Neural progenitor cell (in vitro differentiated cells): ENCODE measurements around the gene ELOVL1. TPM values are rescaled to one million over a fixed set of nuclear protein-coding genes. Genes with fewer than 3 reads are reported as not detected.

Experiments used
- DNase-seq: peaks from one replicate; pipeline ENCODE4 v3.0.0-alpha.2; 2016; ENCODE audit warnings: low spot score
- H2AFZ ChIP-seq: fragments of 200-600 bp; sonication (generic); replicated peaks from 2 replicates; pipeline ENCODE4 v1.6.1; 2016; ENCODE audit warnings: antibody characterized with exemption
- H3F3A ChIP-seq: fragments of 200-600 bp; sonication (generic); 2 replicates; pipeline ENCODE4 v1.6.1; 2016; ENCODE audit warnings: antibody characterized with exemption, low read depth
- H3K27ac ChIP-seq: fragments of 200-600 bp; sonication (generic); 2 replicates; pipeline ENCODE4 v1.5.1; 2016; ENCODE audit warnings: mild to moderate bottlenecking
- H3K27me3 ChIP-seq: fragments of 200-600 bp; sonication (generic); 2 replicates; pipeline ENCODE4 v1.6.1; 2016; ENCODE audit warnings: mild to moderate bottlenecking, moderate library complexity
- H3K36me3 ChIP-seq: fragments of 200-600 bp; sonication (generic); 2 replicates; pipeline ENCODE4 v1.5.1; 2016
- H3K4me1 ChIP-seq: fragments of 200-600 bp; sonication (generic); 2 replicates; pipeline ENCODE4 v1.6.1; 2016; ENCODE audit warnings: mixed run types
- H3K4me2 ChIP-seq: fragments of 200-600 bp; sonication (generic); 2 replicates; pipeline ENCODE4 v1.6.1; 2016
- H3K4me3 ChIP-seq: fragments of 200-600 bp; sonication (generic); 2 replicates; pipeline ENCODE4 v1.5.1; 2016
- H3K79me2 ChIP-seq: fragments of 200-600 bp; sonication (generic); 2 replicates; pipeline ENCODE4 v1.6.1; 2016; ENCODE audit warnings: low read depth
- H3K9ac ChIP-seq: fragments of 200-600 bp; sonication (generic); 2 replicates; pipeline ENCODE4 v1.6.1; 2016
- H3K9me3 ChIP-seq: fragments of 200-600 bp; sonication (generic); 2 replicates; pipeline ENCODE4 v1.5.1; 2016; ENCODE audit warnings: low read depth
- H4K20me1 ChIP-seq: fragments of 200-600 bp; sonication (generic); 2 replicates; pipeline ENCODE4 v1.6.1; 2016; ENCODE audit warnings: low read depth
- H3K27ac Mint-ChIP-seq: 3 replicates; pipeline ENCODE4 v1.8.0; 2021; ENCODE audit warnings: mixed read lengths
- H3K27me3 Mint-ChIP-seq: 2 replicates; pipeline ENCODE4 v1.8.0; 2022; ENCODE audit warnings: low read depth, mild to moderate bottlenecking, inconsistent platforms, moderate library complexity, mixed read lengths; ENCODE audit not compliant: insufficient read depth
- H3K36me3 Mint-ChIP-seq: 3 replicates; pipeline ENCODE4 v1.8.0; 2021; ENCODE audit warnings: mixed read lengths
- H3K4me1 Mint-ChIP-seq: 3 replicates; pipeline ENCODE4 v1.8.0; 2021; ENCODE audit warnings: mixed read lengths
- H3K4me3 Mint-ChIP-seq: 3 replicates; pipeline ENCODE4 v1.8.0; 2021; ENCODE audit warnings: mild to moderate bottlenecking, moderate library complexity, mixed read lengths
- H3K9me3 Mint-ChIP-seq: 3 replicates; pipeline ENCODE4 v1.8.0; 2020; ENCODE audit warnings: mixed read lengths
- EZH2 ChIP-seq: fragments of 200-600 bp; sonication (generic); IDR thresholded peaks from 2 replicates; pipeline ENCODE4 v1.6.1; 2017; ENCODE audit warnings: antibody characterized with exemption, mild to moderate bottlenecking, moderate library complexity
- EZH2phosphoT487 ChIP-seq: fragments of 200-600 bp; sonication (generic); IDR thresholded peaks from 2 replicates; pipeline ENCODE4 v1.6.1; 2017; ENCODE audit warnings: antibody characterized with exemption
- total RNA-seq: library from RNA; depleted of rRNA; stranded (reverse); fragments of >200 nt; gene quantifications from 2 replicates; pipeline ENCODE4 v1.2.3, GENCODE V29; 2015; ENCODE audit warnings: low replicate concordance
- TF ChIP-seq, protein P1 (sequence below): fragments of 200-600 bp; sonication (generic); IDR thresholded peaks from 2 replicates; pipeline ENCODE4 v1.5.1; 2017; ENCODE audit warnings: antibody characterized with exemption, mild to moderate bottlenecking

The ELOVL1 gene
- total RNA-seq, 1 donor from 2014 or later: 5.6 TPM

GRCh38 chr1:43410571-43410970 is 42.8 kb upstream of the ELOVL1 start:
- Mint-ChIP-seq H3K4me1 (no peaks in the 10 kb centered on the region), H3K36me3 (peaks cover 26% of the 10 kb centered on the region), H3K27ac (no peak overlapping the region), H3K4me3 (no peak overlapping the region), H3K27me3 (no peaks in the 10 kb centered on the region), H3K9me3 (no peaks in the 10 kb centered on the region)
- no peak for TF ChIP-seq EZH2phosphoT487
- TF ChIP-seq, protein P1, sequence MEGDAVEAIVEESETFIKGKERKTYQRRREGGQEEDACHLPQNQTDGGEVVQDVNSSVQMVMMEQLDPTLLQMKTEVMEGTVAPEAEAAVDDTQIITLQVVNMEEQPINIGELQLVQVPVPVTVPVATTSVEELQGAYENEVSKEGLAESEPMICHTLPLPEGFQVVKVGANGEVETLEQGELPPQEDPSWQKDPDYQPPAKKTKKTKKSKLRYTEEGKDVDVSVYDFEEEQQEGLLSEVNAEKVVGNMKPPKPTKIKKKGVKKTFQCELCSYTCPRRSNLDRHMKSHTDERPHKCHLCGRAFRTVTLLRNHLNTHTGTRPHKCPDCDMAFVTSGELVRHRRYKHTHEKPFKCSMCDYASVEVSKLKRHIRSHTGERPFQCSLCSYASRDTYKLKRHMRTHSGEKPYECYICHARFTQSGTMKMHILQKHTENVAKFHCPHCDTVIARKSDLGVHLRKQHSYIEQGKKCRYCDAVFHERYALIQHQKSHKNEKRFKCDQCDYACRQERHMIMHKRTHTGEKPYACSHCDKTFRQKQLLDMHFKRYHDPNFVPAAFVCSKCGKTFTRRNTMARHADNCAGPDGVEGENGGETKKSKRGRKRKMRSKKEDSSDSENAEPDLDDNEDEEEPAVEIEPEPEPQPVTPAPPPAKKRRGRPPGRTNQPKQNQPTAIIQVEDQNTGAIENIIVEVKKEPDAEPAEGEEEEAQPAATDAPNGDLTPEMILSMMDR: no peak
- no peak for TF ChIP-seq EZH2
- Histone ChIP-seq H3K27ac (no peak overlapping the region), H3K4me2 (no peak overlapping the region), H4K20me1 (no peaks in the 10 kb centered on the region), H3K4me1 (no peaks in the 10 kb centered on the region), H3K9ac (no peak overlapping the region), H3K27me3 (no peaks in the 10 kb centered on the region), H3K79me2 (no peaks in the 10 kb centered on the region), H3K9me3 (no peaks in the 10 kb centered on the region), H3K4me3 (no peak overlapping the region), H2AFZ (no peak overlapping the region), H3F3A (no peaks in the 10 kb centered on the region), H3K36me3 (no peaks in the 10 kb centered on the region)
- DNase-seq: no peak

DNA sequence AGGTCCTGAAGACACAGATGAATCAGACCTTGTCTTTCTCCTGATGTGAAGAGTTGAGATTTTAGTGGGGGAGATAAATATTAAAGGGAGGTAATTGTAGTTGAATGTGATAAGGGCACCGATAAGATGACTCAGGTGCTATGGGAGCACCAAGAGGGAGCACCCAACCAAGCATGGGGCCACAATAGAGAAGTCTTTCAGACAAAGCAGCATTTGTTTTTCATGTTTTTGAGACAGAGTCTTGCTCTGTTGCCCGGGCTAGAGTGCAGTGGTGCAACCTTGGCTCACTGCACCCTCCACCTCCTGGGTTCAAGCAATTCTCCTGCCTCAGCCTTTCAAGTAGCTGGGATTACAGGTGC is 38.0 kb upstream of the ELOVL1 start:
- H3K27ac Mint-ChIP-seq: no peak overlapping the region
- H3K36me3 Mint-ChIP-seq: peaks cover 41% of the 10 kb centered on the region
- Histone ChIP-seq H3K9ac (no peak overlapping the region), H4K20me1 (no peaks in the 10 kb centered on the region), H3K9me3 (no peaks in the 10 kb centered on the region), H3F3A (no peaks in the 10 kb centered on the region), H3K27ac (no peak overlapping the region), H3K36me3 (no peaks in the 10 kb centered on the region), H2AFZ (no peak overlapping the region), H3K4me1 (no peaks in the 10 kb centered on the region), H3K4me2 (no peak overlapping the region), H3K27me3 (no peaks in the 10 kb centered on the region), H3K4me3 (no peak overlapping the region), H3K79me2 (no peaks in the 10 kb centered on the region)
- no peak for DNase-seq
- H3K9me3 Mint-ChIP-seq: no peaks in the 10 kb centered on the region
- TF ChIP-seq EZH2 (no peak), EZH2phosphoT487 (no peak)
- TF ChIP-seq, protein P1: no peak
- H3K4me3 Mint-ChIP-seq: no peak overlapping the region
- no peaks in the 10 kb centered on the region for H3K4me1 Mint-ChIP-seq
- H3K27me3 Mint-ChIP-seq: no peaks in the 10 kb centered on the region

- TF ChIP-seq, protein P1: no peak
- no peak for TF ChIP-seq EZH2
- TF ChIP-seq EZH2phosphoT487: no peak
- Histone ChIP-seq H3K27me3 (no peaks in the 10 kb centered on the region), H3K27ac (no peak overlapping the region), H3K4me2 (no peak overlapping the region), H3K9ac (no peak overlapping the region), H3F3A (no peaks in the 10 kb centered on the region), H3K4me1 (no peaks in the 10 kb centered on the region), H3K79me2 (no peaks in the 10 kb centered on the region), H4K20me1 (no peaks in the 10 kb centered on the region), H3K4me3 (no peak overlapping the region), H2AFZ (no peak overlapping the region), H3K9me3 (no peaks in the 10 kb centered on the region), H3K36me3 (no peaks in the 10 kb centered on the region)
- Mint-ChIP-seq H3K27ac (no peak overlapping the region), H3K36me3 (peaks cover 39% of the 10 kb centered on the region), H3K9me3 (no peaks in the 10 kb centered on the region), H3K4me3 (no peak overlapping the region), H3K27me3 (no peaks in the 10 kb centered on the region), H3K4me1 (no peaks in the 10 kb centered on the region)
- DNase-seq: no peak
Measured at GRCh38 chr1:43405219-43405875, 37.5 kb upstream of the ELOVL1 start.
